Stimulated activated CD4-positive, alpha-beta T cell treated with anti-CD3 and anti-CD28 coated beads, Interleukin-4, amount 100 ng/mL, for 1 hour (primary cell): ENCODE measurements around the gene NACA2.
"Not testable (repeated sequence)": the region's sequence is repeated elsewhere in the genome, so short reads cannot be mapped to it uniquely, and the experiment has no call there.

ENCODE experiments used
- DNase-seq: peaks from one replicate; pipeline ENCODE4 v3.0.0-alpha.2; 2020

NACA2 gene

DNA sequence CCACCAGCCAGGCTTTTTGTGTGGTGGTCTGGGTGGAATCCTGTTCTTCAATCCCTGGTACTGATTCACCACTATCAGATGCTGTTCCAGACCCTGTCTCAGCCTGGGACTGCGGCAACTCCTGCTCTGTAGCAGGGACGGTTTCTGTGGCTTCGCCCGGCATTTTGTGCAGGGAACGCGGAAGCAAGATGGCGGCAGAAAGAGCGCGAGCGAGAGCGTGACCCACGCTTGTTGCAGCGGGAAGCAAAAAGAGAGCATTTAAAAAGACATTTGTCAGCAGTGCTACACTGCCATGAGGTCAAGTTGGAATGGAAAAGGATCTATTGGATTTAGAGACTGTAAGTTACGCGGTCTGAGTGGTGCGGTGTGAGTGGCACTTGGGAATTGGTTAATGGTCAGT lies at the start of gene NACA2:
NACA2 (minus strand) TSS at position 202 of the 400 bp plus-strand sequence; CDS start at position 163, 39 bp downstream.
- DNase-seq: no peak

DNA sequence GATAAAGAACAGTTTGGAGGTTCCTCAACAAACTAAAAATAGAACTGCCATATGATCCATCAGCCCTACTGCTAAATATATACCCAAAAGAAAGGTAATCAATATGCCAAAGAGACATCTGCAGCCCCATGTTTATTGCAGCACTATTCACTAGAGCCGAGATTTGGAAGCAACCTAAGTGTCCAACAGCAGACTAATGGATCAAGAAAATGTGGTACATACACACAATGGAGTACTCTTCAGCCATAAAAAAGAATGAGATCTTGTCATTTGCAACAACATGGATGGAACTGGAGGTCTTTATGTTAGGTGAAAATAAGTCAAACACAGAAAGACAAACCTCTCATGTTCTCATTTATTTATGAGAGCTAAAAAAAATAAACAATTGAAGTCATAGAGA lies 48.8 kb upstream of the NACA2 start:
- DNase-seq: no peak

DNA sequence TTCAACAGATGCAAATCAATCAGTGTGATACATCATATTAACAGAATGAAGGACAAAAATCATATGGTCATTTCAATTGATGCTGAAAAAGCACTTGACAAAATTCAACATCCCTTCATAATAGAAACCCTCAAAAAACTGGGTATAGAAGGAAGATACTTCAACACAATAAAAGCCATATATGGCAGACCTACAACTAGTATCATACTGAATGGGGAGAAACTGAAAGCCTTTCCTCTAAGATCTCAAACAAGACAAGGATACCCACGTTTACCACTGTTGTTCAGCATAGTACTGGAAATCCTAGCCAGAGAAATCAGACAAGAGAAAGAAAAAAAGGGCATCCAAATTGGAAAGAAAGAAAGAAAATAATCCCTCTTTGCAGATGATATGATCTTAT lies 47.1 kb upstream of the NACA2 start:
- no peak for DNase-seq

DNA sequence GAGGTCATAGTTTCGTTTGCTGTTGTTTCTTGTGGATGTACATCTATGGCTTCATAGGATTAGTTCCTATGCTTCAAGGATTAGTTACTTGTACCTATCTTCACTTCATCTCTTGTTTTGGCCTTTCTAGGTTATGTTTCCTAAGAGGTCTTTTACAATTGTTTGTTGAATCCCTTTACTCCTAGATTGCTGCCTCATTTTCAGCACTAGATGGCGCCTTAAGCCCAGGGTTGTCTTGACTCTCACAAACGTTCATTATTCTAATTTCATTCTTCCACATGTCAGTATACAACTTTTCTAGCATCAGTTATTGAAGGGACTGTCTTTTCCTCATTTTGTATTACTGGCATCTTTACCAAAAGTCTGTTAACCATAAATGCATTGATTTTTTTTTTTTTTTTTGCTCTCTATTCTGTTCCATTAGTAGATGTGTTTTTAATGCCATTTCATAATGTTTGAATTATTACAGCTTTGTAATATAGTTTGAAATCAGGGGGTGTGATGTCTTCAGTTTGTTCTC lies 45.0 kb upstream of the NACA2 start:
- DNase-seq: peak; percentile 19

DNA sequence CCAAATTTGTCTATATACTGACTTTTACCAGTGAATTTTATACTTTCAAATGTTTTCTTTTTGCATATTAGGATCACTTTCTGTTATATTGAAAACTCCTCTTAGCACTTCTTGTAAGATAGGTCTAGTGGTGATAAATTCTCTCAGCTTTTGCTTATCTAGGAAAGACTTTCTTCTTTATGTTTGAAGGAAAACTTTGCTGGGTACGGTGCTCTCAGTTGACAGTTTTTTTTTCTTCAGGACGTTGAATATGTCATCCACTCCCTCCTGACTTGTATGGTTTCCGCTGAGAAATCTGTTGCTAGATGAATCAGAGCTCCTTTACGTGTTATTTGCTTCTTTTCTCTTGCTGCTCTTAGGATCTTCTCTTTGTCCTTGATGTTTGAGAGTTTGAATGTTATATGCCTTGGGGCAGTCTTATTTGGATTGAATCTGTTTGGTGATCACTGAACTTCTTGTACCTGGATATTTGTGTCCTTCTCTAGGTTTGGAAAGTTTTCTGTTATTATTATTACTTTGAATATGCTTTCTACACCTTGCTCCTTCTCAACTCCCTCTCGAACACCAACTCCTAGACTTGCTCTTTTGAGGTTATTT lies 44.0 kb upstream of the NACA2 start:
- DNase-seq: no peak

DNA sequence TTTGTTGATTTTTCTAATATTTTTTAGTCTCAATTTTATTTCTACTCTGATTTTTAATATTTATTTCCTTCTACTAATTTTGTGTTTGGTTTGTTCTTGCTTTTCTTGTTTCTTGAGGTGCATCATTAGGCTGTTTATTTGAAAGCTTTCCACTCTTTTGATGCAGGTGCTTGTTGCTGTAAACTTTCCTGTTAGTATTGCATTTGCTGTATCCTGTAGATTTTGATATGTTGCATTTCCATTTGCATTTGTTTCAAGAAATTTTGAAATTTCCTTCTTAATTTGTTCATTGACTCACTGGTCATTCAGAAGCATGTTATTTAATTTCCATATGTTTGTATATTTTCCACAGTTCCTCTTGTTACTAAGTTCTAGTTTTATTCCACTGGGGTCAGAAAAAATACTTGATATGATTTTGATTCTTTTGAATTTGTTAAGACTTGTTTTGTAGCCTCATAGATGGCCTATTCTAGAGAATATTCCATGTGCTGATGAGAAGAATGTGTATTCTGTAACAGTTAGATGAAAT lies 43.1 kb upstream of the NACA2 start:
- no peak for DNase-seq

DNA sequence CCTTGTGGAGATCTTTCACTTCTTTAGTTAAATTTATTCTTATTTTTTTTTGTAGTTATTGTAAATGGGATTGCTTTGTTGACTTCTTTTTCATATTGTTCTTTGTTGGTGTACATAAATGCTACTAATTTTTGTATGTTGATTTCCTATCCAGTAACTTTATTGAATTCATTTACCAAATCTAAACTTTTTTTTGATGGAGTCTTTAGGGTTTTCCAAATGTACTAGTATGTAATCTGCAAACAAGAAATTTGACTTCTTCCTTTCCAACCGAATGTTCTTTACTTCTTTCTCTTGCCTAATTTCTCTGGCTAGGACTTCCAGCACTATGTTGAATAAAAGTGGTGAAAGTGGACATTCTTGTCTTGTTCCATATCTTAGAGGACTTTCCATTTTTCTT lies 41.8 kb upstream of the NACA2 start:
- DNase-seq: no peak

DNA sequence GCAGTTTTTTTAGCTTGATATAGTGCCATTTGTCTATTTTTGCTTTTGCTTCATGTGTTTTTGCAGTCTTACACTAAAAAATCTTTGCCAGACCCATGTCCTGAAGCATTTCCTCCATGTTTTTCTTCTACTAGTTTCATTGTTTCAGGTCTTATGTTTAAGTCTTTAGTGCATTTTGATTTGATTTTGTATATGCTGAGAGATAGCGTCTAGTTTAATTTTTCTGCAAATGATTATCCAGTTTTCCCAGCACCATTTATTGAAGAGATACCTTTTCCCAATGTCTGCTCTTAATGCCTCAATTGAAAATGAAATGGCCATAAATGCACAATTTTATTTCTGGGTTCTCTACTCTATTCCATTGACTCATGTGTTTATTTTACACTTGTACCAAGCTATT lies 40.8 kb upstream of the NACA2 start:
- no peak for DNase-seq

DNA sequence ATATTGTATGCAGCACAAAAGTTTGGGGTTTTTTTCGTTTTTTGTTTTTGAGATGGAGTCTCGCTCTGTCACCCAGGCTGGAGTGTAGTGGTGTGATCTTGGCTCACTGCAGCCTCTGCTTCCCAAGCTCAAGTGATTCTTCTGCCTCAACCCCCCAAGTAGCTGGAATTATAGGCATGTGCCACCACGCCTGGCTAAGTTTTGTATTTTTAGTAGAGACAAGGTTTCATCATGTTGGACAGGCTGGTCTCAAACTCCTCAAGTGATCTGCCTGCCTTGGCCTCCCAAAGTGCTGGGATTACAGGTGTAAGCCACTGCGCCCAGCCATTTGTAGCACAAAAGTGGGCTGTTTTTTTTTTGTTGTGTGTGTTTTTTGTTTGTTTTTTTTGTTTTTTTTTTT lies 37.1 kb upstream of the NACA2 start:
- DNase-seq: not testable (repeated sequence)

DNA sequence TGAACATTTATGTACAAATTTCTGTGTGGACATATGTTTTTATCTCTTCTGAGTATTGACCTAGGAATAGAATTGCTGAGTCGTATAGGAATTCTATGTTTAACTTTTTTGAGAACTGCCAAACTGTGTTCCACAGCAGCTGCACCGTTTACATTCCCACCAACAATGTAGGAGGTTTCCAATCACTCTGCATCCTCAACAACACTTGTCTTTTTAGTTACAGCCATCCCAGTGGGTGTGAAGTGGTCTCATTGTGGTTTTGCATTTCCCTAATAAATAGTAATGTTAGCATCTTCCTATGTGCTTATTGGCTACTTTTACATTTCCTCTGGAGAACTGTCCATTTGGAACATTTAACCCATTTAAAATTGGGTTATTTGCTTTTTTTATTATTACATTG lies 36.6 kb upstream of the NACA2 start:
- no peak for DNase-seq

DNA sequence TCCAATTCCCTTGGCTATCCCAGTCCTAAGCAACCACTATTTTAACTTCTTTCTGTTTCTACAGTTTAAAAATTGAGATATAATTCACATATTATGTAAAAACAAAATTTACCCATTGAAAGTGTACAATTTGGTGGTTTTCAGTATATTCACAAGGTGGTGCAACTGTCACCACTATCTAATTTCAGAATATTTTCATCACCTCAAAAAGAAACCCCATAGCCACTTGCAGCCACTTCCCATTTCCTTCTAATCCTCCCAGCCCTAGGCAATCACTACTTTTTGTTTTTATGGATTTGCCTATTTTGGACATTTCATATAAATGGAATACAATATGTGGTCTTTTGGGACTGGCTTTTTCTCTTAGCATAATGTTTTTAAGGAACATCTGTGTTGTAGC lies 36.1 kb upstream of the NACA2 start:
- no peak for DNase-seq

DNA sequence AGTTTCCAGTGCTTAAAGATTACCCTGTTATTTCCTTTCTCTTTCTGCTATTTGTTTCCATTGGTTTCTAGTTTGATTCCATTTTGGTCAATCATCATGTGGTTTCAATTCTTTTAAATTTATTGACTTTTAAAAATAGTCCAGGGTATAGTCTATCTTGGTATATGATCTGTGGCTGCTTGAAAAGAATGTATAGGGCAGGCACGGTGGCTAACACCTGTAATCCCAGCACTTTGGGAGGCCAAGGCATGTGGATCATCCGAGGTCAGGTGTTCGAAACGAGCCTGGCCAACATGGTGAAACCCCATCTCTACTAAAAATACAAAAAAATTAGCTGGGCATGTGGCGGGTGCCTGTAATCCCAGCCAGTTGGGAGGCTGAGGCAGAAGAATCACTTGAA lies 34.5 kb upstream of the NACA2 start:
- no peak for DNase-seq

DNA sequence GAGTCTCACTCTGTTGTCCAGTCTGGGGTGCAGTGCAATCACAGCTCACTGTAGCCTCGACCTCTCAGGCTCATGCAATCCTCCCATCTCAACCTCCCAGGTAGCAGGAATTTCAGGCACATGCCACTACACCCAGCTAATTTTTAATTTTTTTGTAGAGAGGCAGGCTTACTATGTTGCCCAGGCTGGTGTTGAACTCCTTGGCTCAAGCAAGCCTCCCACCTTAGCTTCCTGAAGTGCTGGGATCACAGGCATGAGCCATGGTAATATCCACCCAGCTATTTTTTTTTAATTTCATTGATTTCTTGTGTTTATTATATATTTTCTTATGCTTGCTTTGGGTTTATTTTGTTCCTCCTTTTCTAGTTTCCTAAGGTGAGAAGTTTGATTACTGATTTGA lies 33.9 kb upstream of the NACA2 start:
- DNase-seq: no peak

DNA sequence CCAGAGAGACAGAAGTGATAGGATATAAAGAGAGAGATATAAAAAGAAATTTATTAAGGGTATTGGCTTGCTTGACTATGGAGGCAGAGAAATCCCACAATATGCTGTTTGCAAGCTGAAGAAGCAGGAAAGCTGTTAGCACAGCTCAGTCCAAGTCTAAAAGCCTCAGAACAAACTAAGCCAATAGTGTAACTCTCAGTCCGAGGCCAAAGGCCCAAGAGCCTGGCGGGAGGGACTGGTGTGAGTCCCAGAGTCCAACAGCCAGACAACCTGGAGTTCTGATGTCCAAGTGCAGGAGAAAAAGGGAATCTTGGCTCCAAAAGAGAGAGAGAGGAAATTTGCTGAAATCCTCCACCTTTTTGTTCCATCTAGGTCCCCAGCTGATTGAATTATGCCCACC lies 30.3 kb upstream of the NACA2 start:
- no peak for DNase-seq

DNA sequence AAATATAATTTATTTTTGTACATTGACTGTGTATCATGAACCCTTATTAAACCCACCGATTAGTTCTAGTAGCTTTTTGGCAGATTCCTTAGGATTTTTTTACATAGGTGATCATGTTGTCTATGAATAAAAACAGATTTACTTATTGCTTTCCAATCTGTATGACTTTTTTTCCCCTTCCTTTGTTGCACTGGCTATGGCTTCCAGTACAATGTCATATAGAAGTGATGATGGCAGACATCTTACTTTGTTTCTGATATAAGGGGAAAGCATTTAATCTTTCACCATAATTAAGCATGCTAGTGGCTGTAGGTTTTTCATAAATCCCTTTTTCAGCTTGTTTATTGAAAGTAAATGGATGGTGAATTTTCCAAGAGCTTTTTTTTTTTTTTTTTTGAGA lies 28.9 kb upstream of the NACA2 start:
- DNase-seq: no peak

DNA sequence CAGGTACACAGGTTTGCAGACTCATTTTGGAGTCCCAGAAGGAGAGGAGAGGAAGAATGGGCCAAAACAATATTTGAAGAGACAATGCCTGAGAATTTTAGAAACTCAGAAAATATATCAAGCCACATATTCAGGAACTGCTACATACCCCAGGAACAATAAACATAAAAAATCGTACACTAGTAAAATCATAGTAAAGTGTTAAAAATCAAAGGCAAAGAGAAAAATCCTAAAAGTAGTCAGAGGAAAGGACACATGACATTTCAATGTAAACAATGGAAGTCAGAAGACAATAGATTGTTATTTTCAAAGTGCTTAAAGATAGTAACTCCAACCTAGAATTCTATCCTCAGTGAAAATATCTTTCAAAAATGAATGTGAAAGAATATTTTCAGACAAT lies 28.5 kb upstream of the NACA2 start:
- DNase-seq: no peak

DNA sequence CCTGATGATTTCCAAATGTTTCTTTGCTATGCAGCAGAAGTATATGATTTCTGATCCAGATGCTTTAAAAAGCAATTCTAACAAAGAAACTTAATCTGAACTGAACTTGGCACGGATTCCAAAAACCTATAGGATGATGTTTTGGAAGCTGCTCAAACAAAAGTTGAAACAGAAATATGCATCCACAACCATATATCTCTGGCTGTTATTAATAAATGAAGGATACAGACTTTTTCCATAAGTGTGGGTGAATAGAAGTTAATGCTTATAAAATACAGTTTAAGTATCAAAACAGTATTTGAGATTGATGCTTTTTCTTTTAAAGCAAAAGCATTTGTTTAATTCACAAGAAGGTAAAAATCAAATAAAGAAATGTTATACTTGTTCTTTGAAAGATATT lies 27.9 kb upstream of the NACA2 start:
- no peak for DNase-seq

DNA sequence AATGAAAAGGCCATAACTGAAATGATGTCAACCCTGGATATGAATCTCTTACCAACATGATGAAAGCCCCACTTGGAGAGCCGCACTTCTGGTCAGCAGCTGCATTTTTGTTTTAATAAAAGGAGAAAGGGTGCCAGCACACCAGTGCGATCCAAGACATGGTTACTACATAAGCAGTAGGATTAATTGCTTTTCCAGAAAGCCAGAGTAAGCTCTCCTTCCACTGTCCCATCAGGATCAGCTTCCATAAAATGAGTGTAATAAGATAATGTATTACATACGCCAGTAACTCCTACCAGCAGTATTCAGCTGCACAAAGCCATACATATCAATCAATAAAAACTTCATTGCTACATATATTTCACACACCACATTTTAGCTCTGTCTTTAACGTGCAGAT lies 26.3 kb upstream of the NACA2 start:
- DNase-seq: no peak

DNA sequence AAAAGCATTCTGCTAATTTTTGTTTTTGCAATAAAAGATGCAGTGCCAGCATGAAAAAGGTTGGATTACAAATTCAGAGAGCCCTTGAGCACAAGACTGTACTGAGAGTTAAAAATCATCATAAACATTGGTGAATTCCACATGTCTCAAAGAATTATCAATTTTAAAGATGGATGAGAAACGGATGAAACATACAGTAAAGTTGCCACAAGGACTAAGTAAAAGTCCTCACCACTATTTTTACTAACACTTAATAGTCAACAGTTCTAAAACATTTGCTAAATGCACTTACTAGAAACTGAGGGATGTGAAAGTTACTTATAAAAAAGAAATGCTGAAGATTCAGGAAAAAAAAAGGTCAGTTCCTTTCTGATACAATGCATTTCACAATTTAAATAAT lies 25.8 kb upstream of the NACA2 start:
- DNase-seq: no peak

DNA sequence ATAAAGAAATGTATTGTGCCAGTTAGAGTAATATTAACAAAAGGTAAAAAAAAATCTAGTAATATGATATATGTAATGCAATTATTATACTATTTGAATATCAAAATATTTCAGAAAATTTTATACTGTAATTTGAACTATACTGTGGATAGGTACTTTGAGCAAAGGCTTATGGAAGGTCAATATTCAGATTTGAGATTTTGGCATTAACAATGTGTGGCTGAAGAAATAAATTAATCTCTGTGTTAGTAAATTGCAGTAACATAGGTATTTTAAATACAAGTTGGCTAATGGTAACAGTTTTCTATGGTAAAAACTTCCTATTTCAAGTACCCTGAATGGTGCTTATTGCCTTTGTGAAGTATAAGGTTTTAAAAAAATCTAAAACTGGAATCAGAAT lies 23.2 kb upstream of the NACA2 start:
- no peak for DNase-seq

DNA sequence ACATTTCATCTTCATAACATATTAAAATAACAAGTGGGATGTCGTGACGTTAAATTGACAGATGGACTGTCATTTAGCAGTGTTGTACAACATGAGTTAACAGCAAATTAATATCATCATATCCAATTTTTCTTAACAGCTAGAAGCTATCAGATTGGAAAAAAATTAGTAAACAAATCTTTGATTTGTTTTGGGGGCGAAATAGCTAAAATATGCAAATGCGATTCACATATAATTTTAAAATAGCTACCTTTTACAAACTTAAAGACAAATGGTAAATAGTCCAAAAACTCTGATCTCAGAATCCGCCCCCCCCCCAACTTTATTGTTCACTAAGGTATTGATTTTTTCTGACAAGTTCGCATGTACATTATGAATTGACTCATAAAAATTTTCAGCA lies 20.3 kb upstream of the NACA2 start:
- DNase-seq: no peak

DNA sequence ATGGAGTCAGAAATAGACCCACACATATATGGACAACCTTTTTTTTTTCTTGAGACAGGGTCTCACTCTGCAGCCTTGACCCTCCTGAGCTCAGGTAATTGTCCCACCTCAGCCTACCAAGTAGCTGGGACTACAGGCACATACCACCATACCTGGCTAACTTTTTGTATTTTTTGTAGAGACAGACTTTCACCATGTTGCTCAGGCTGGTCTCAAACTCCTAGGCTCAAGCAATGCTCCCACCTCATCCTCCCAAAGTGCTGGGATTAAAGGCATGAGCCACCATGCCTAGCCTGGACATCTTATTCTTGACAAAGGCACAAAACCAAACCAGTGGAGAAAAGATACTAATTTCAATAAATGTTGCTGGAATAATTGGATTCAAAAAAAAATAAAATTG lies 14.7 kb upstream of the NACA2 start:
- no peak for DNase-seq

DNA sequence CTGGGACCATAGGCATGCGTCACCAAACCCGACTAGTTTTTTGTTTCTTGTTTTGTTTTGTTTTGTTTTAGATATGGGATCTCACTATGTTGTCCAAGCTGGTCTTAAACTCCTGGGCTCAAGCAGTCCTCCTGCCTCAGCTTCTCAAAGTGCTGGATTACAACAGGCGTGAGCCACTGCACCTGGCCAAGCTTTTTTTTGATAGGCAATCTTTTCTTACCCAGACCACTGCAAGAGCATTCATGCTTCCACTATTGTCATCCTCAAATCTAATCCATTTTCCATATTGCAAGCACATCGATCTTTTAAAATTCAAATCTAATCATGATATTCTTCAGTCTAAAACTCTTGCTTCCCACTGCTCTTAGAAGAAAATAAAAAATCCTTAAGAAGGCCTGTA lies 10.3 kb upstream of the NACA2 start:
- DNase-seq: no peak

DNA sequence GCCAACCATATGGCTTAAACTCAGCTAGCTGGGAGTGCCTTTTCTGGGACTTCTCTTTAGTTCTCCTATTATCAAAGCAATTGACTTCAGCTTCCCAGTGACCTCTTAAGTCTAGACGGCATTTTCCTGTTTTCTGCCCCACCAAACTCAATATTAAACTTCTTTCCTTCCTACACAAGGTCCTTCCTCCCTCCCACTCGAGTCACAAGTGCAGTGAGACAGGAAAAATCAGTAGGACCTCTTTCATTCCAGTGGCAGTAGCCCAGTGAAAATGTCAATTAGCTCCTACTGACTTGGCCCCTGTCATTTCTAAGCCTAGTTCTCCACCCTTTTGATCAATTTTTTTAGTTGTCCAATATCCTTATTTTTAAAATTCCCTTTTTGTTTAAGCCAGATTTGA lies 9.6 kb upstream of the NACA2 start:
- no peak for DNase-seq

DNA sequence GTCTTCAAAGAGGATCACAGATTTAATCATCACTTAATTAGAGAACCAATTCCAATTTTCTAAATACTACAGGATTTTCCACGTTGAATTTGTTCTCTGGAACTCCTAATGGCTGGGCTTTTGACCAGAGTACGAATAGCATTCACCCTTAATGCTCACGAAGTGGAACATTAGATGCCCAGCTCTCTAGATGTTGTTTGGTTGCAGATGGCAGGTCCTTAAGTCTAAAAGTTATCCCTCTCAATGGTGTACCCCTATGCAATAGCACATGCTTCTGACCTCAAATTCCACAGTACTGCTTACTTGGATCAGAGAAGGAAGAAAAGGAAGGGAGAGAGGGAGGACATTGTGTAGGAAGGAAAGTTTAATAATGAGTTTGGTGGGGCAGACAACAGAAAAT lies 8.6 kb upstream of the NACA2 start:
- no peak for DNase-seq
